Gastrocnemius medialis (tissue), 4 donors: ENCODE results near the gene CAMTA1. TPM values are rescaled to one million over a fixed set of nuclear protein-coding genes. Genes with fewer than 3 reads are reported as not detected.

ENCODE experiments used
- ATAC-seq, 2 donors: fragments of 150-250 bp; one replicate each; pipeline ENCODE4 v1.9.1; 2016
- DNase-seq, 2 donors: peaks; one replicate each; pipeline ENCODE4 v3.0.0-alpha.2; 2019
- H3K27ac ChIP-seq, 4 donors: fragments of 200-600 bp; sonication (generic); 1 replicate in 1 of 4; 2 replicates in 3 of 4; pipeline ENCODE4 v1.5.1; 2016 to 2018; ENCODE audit warnings: mild to moderate bottlenecking in 2 of 4, moderate library complexity in 1 of 4
- H3K27me3 ChIP-seq, 3 donors: fragments of 200-600 bp; sonication (generic) in 2 of 3; 1 replicate in 1 of 3; 2 replicates in 2 of 3; pipeline versions ENCODE4 v1.5.1 to v1.6.0; 2016 to 2019; ENCODE audit warnings: mild to moderate bottlenecking in 1 of 3, moderate library complexity in 1 of 3
- H3K36me3 ChIP-seq, 2 donors: fragments of 200-600 bp; sonication (generic) in 1 of 2; one replicate each; pipeline ENCODE4 v1.5.1; 2017 to 2018
- H3K4me1 ChIP-seq, 2 donors: fragments of 200-600 bp; sonication (generic) in 1 of 2; one replicate each; pipeline ENCODE4 v1.5.1; 2016 to 2017; ENCODE audit warnings: mild to moderate bottlenecking in 2 of 2
- H3K4me3 ChIP-seq, 4 donors: fragments of 200-600 bp; sonication (generic) in 3 of 4; 1 replicate in 1 of 4; 2 replicates in 3 of 4; pipeline ENCODE4 v1.5.1; 2016 to 2019; ENCODE audit warnings: mild to moderate bottlenecking in 2 of 4
- H3K9me3 ChIP-seq, 3 donors: fragments of 200-600 bp; sonication (generic) in 2 of 3; 1 replicate in 1 of 3; 2 replicates in 2 of 3; pipeline ENCODE4 v1.5.1; 2016 to 2019
- CTCF ChIP-seq, 5 experiments: fragments of 450-650 bp in 3 of 5; fragments of 200-600 bp in 2 of 5; sonication (generic) in 2 of 5; IDR thresholded peaks in 4 of 5; conservative IDR thresholded peaks in 1 of 5; 1 replicate in 4 of 5; 2 replicates in 1 of 5; pipeline ENCODE4 v1.5.1; 2016 to 2019; ENCODE audit warnings: antibody characterized with exemption in 5 of 5, mild to moderate bottlenecking in 3 of 5, moderate library complexity in 3 of 5
- POLR2A ChIP-seq, 2 donors: fragments of 450-650 bp; IDR thresholded peaks; one replicate each; pipeline ENCODE4 v1.6.1; 2017; ENCODE audit warnings: antibody characterized with exemption in 2 of 2, mild to moderate bottlenecking in 2 of 2, moderate library complexity in 2 of 2
- in situ Hi-C, 4 donors: fragments of 200-750 bp; cut with MboI; loops; one replicate each; pipeline versions ENCODE4 v1.15.0 to v1.8.0; 2017; ENCODE audit warnings: low sequenced_read_pairs in 4 of 4
- intact Hi-C: fragments of 100-400 bp; cut with DNase I; formaldehyde crosslinking; loops from one replicate; pipeline ENCODE4 v1.15.1; 2023; ENCODE audit warnings: low total_unique reads
- total RNA-seq, 4 donors: library from RNA; depleted of rRNA; stranded (reverse); fragments of >200 nt; gene quantifications; one replicate each; pipeline versions ENCODE4 v1.1.0 to v1.2.3, GENCODE V29; 2016

Gene CAMTA1
- total RNA-seq, 4 donors from 2014 or later: 60.5 to 113 (median 70.4) TPM

DNA sequence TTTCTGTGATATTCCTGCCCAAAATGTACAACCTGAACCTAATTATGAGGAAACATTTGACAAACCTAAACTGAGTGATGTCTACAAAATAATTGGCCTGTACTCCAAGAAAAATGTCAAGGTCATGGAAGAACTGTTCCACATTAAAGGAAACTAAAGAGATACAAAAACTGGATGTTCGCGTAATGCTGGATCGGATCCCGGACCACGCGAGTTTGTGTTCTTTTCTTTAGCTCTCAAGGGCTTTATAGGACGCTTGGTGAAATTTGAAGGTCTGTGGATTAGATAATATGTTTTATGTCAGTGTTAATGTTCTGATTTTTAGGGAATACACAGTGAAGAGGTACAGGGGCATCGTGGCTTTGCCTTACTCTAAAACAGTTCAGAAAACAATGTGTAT, 400.5 kb downstream of the CAMTA1 start:
- H3K36me3 ChIP-seq: no peaks in the 10 kb centered on the region
- in situ Hi-C loops (no loop called here), intact Hi-C loops (no loop called here)
- H3K4me1 ChIP-seq: no peaks in the 10 kb centered on the region
- H3K9me3 ChIP-seq: no peaks in the 10 kb centered on the region
- no peak for TF ChIP-seq POLR2A (IDR thresholded peaks at IDR 0.05)
- no peak for TF ChIP-seq CTCF (IDR thresholded peaks at IDR 0.05 in 4 of 5, conservative IDR thresholded peaks at IDR 0.05 in 1 of 5)
- ATAC-seq (no peak), DNase-seq (no peak)
- no peak overlapping the region for H3K4me3 ChIP-seq
- H3K27me3 ChIP-seq: no peaks in the 10 kb centered on the region
- no peak overlapping the region for H3K27ac ChIP-seq

DNA sequence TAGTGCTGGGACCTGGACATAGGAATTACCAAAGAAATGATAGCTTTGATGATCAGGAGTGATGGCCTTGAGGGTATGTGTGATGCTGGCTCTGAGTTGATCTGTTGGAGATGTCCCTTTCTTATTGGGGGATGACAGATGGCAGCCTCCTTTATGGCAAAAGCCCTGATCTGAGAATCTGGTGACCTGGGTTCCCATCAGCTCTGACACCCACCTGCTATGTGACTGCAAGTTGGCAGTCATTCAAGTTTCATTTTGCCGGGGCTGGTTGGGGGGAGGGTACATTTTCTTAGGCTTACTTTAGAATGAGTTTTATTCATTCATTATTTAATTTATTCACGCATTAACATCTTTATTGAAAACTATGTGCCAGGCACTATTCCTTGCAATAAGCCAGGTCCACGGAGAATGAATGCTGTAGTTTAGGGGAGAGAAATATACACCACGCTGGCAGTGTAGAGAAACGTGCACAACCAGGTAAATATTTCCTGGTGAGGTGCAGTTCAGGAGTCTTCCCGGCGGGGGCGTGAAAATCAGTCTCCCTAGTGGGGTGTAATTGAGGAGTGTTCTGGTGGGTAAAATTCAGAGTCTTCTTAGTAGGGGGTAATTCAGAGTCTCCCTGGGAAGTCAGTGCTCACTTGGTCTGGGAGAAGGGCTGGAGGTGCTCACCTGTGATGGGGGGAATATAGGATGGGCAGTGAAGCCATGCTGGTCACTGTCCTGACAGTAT, 401.3 kb downstream of the CAMTA1 start:
- H3K27me3 ChIP-seq: no peaks in the 10 kb centered on the region
- TF ChIP-seq POLR2A (IDR thresholded peaks at IDR 0.05) (no peak), CTCF (IDR thresholded peaks at IDR 0.05 in 4 of 5, conservative IDR thresholded peaks at IDR 0.05 in 1 of 5) (no peak)
- intact Hi-C loops: no loop called here
- no peak overlapping the region for H3K27ac ChIP-seq
- in situ Hi-C loops: no loop called here
- H3K4me3 ChIP-seq: no peak overlapping the region
- H3K4me1 ChIP-seq: no peaks in the 10 kb centered on the region
- ATAC-seq (no peak), DNase-seq (no peak)
- no peaks in the 10 kb centered on the region for H3K36me3 ChIP-seq
- H3K9me3 ChIP-seq: no peaks in the 10 kb centered on the region

- no peaks in the 10 kb centered on the region for H3K9me3 ChIP-seq
- no peak for TF ChIP-seq CTCF (IDR thresholded peaks at IDR 0.05 in 4 of 5, conservative IDR thresholded peaks at IDR 0.05 in 1 of 5)
- DNase-seq (no peak), ATAC-seq (no peak)
- no peak overlapping the region for H3K4me3 ChIP-seq
- in situ Hi-C loops: no loop called here
- no peaks in the 10 kb centered on the region for H3K27me3 ChIP-seq
- intact Hi-C loops: no loop called here
- no peaks in the 10 kb centered on the region for H3K36me3 ChIP-seq
- no peak overlapping the region for H3K27ac ChIP-seq
- no peaks in the 10 kb centered on the region for H3K4me1 ChIP-seq
Observed at GRCh38 chr1:7187112-7187493, 401.8 kb downstream of the CAMTA1 start.

DNA sequence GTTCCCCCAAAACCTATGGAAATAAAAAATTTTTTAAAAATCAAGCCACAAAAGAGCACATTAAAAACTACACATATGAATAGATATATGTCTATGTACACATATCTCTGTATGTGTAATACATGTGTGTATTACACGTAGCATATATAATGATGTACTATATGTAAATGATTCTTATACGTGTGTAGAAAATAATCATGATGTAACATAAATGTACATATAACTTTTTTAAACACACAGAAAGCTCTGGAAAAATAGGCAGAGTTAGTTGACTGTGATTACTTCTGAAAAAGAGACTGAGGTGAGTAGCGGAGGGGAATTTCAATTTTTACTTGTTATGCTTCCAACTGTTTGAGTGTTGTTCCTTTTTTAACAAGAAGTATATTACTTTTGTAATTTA, 405.0 kb downstream of the CAMTA1 start:
- Histone ChIP-seq H3K27me3 (no peaks in the 10 kb centered on the region), H3K27ac (no peak overlapping the region), H3K36me3 (no peaks in the 10 kb centered on the region), H3K4me3 (no peak overlapping the region), H3K9me3 (no peaks in the 10 kb centered on the region), H3K4me1 (no peaks in the 10 kb centered on the region)
- no peak for TF ChIP-seq CTCF (IDR thresholded peaks at IDR 0.05 in 4 of 5, conservative IDR thresholded peaks at IDR 0.05 in 1 of 5)
- TF ChIP-seq POLR2A (IDR thresholded peaks at IDR 0.05): no peak
- intact Hi-C loops: no loop called here
- in situ Hi-C loops: no loop called here
- DNase-seq (no peak), ATAC-seq (no peak)

GRCh38 chr1:7192453-7192852, 407.2 kb downstream of the CAMTA1 start:
- in situ Hi-C loops (no loop called here), intact Hi-C loops (no loop called here)
- TF ChIP-seq CTCF (IDR thresholded peaks at IDR 0.05 in 4 of 5, conservative IDR thresholded peaks at IDR 0.05 in 1 of 5) (no peak), POLR2A (IDR thresholded peaks at IDR 0.05) (no peak)
- ATAC-seq: no peak
- Histone ChIP-seq H3K27me3 (no peaks in the 10 kb centered on the region), H3K27ac (no peak overlapping the region), H3K9me3 (no peaks in the 10 kb centered on the region), H3K4me1 (no peaks in the 10 kb centered on the region), H3K36me3 (no peaks in the 10 kb centered on the region), H3K4me3 (no peak overlapping the region)
- DNase-seq: no peak
